Neuron (in vitro differentiated cells): ENCODE measurements around the gene APPBP2.

Experiments used
- H2AFZ ChIP-seq: one replicate; pipeline ENCODE4 v1.6.1; 2013; ENCODE audit warnings: low read depth, mild to moderate bottlenecking, inconsistent platforms, low read length, moderate library complexity
- H3K27me3 ChIP-seq: one replicate; pipeline ENCODE4 v1.6.1; 2013; ENCODE audit warnings: low read length; ENCODE audit not compliant: insufficient read depth
- H3K36me3 ChIP-seq: one replicate; pipeline ENCODE4 v1.6.1; 2013; ENCODE audit warnings: low read length; ENCODE audit not compliant: insufficient read depth
- H3K4me1 ChIP-seq: one replicate; pipeline ENCODE4 v1.6.1; 2013; ENCODE audit warnings: low read length; ENCODE audit not compliant: insufficient read depth
- H3K4me3 ChIP-seq: 2 replicates; pipeline ENCODE4 v1.5.1; 2013; ENCODE audit warnings: mild to moderate bottlenecking, low read length, moderate library complexity
- H3K9me3 ChIP-seq: one replicate; pipeline ENCODE4 v1.6.1; 2013; ENCODE audit warnings: low read length

The APPBP2 gene

DNA sequence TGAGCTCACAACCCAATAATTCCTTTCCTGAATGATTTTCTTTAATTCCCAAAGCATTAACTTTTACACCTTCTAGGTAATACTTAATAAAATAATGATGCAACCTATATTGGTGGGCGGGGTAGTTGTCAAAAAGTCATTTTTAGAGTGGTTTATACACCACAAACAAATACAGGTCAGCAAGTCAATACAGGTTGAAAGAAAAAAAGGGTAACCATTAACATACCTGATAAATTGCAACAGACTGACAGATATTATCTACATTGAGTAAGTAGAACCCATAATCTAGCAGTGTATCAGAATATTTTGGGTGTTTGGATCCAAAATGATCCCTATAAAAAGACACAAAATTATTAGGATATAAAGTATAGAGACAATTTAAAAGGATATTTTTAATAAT is 64.5 kb downstream of the APPBP2 start:
- H2AFZ ChIP-seq = no peak overlapping the region
- H3K4me1 ChIP-seq = no peaks in the 10 kb centered on the region
- peaks cover 14% of the 10 kb centered on the region for H3K9me3 ChIP-seq
- H3K36me3 ChIP-seq = peaks cover 85% of the 10 kb centered on the region
- no peaks in the 10 kb centered on the region for H3K27me3 ChIP-seq
- no peak overlapping the region for H3K4me3 ChIP-seq

DNA sequence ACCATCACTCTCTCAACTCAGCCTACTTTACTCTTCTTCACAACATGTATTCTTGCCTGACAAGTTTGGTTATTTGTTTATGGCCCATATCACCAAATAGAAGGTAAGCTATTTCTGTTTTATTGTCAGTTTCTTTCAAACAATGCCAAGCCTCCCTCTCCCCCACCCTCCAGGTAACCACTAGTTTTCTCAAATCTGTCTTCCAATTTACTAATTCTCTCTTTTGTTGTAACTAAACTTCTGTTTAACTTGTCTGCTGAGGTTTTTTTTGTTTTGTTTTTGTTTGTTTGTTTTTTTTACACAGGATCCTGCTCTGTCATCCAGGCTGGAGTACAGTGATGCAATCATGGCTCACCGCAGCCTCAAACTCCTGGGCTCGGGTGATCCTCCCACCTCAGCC is 68.9 kb downstream of the APPBP2 start:
- peaks cover 86% of the 10 kb centered on the region for H3K36me3 ChIP-seq
- H3K27me3 ChIP-seq = no peaks in the 10 kb centered on the region
- peaks cover 16% of the 10 kb centered on the region for H3K9me3 ChIP-seq
- H3K4me1 ChIP-seq = no peaks in the 10 kb centered on the region
- no peak overlapping the region for H2AFZ ChIP-seq
- no peak overlapping the region for H3K4me3 ChIP-seq

DNA sequence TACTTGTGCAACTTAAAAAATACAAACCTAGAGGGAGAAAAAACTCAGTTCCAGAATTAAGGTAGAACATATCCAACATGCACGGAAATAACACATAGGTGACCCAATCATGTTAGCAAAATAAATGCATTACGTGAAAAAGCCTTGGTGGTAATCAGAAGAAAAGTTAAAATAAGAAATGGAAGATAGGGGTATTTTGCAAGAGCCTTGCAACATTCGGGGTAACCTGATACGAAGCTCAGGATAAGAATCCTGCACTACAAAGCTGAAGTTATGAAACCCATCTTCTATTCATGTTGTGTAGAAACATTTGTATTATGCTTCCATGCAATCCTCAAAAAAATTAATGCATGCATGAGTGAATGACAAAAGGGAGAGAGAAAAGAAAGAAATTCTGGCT is 70.7 kb downstream of the APPBP2 start:
- Histone ChIP-seq H3K4me3 (no peak overlapping the region), H2AFZ (no peak overlapping the region), H3K4me1 (no peaks in the 10 kb centered on the region), H3K36me3 (peaks cover 85% of the 10 kb centered on the region), H3K9me3 (peaks cover 16% of the 10 kb centered on the region), H3K27me3 (no peaks in the 10 kb centered on the region)

DNA sequence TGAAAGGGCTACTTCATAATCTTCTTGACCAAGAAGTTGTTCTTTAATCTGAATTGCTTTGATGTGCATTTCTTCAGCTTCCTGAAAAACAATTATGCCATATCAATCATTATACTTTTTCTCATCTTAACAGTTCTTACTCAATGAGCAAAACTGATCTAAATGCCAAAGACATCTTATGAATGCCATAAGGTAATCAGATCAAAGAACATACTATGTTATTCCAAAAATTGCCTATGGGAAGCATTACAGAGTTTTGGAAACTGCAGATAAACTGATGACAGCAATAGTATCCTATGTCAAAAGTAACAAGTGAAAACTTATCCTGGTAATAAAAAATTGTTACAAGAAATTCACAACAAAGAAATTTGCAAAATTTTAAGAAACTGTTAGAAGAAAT is 74.1 kb downstream of the APPBP2 start:
- Histone ChIP-seq H3K4me3 (no peak overlapping the region), H3K27me3 (no peaks in the 10 kb centered on the region), H3K4me1 (no peaks in the 10 kb centered on the region), H2AFZ (no peak overlapping the region), H3K9me3 (peaks cover 5% of the 10 kb centered on the region), H3K36me3 (peaks cover 87% of the 10 kb centered on the region)

GRCh38 chr17:60451071-60451470 is 75.0 kb downstream of the APPBP2 start:
- peaks cover 89% of the 10 kb centered on the region for H3K36me3 ChIP-seq
- H2AFZ ChIP-seq = no peak overlapping the region
- H3K9me3 ChIP-seq = no peaks in the 10 kb centered on the region
- H3K27me3 ChIP-seq = no peaks in the 10 kb centered on the region
- H3K4me3 ChIP-seq = no peak overlapping the region
- no peaks in the 10 kb centered on the region for H3K4me1 ChIP-seq

- Histone ChIP-seq H3K36me3 (peaks cover 65% of the 10 kb centered on the region), H2AFZ (no peak overlapping the region), H3K27me3 (no peaks in the 10 kb centered on the region), H3K4me1 (peaks cover 3% of the 10 kb centered on the region), H3K4me3 (no peak overlapping the region), H3K9me3 (no peaks in the 10 kb centered on the region)
Measured at GRCh38 chr17:60447375-60447774, 78.7 kb downstream of the APPBP2 start.

DNA sequence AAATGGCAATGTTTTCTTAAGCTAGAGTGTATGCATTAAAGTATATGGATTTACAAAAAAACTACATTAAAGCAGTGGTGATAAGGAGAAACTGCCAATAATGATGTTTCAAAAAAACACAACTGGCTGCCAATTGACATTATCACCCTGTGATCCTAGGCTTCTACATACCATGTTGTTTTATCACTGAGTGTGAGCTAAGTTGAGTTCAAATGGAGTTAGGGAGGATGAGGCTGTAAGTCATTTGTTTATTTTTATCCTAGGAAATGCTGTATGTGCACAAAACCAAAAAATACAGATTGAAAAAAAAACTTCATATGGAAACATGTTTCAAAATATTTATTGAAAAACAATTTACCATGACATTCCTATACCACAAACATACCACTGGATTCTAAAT is 80.9 kb downstream of the APPBP2 start:
- H3K4me3 ChIP-seq = no peak overlapping the region

DNA sequence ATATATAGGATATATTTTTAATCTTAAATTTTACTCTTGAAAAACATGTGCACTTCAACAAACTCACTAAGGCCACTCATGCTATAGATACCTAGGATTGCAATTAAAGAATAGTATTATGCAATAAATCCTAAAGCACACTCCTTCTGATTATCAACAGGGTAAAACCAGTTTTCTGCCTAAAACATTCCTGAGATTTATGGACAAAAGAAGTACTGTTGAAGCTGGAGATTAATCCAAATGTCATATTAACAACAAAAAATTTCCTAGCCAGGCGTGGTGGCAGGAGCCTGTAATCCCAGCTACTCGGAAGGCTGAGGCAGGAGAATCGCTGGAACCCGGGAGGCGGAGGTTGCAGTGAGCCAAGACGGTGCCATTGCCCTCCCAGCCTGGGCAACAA is 82.3 kb downstream of the APPBP2 start:
- H2AFZ ChIP-seq = no peak overlapping the region
- H3K4me3 ChIP-seq = no peak overlapping the region
- no peaks in the 10 kb centered on the region for H3K9me3 ChIP-seq
- peaks cover 35% of the 10 kb centered on the region for H3K36me3 ChIP-seq
- peaks cover 3% of the 10 kb centered on the region for H3K4me1 ChIP-seq
- no peaks in the 10 kb centered on the region for H3K27me3 ChIP-seq

More for the DNA sequence above, 80.9 kb downstream of the APPBP2 start:
- Histone ChIP-seq H3K27me3 (no peaks in the 10 kb centered on the region), H3K36me3 (peaks cover 46% of the 10 kb centered on the region), H3K4me1 (peaks cover 3% of the 10 kb centered on the region), H2AFZ (no peak overlapping the region), H3K9me3 (no peaks in the 10 kb centered on the region)

DNA sequence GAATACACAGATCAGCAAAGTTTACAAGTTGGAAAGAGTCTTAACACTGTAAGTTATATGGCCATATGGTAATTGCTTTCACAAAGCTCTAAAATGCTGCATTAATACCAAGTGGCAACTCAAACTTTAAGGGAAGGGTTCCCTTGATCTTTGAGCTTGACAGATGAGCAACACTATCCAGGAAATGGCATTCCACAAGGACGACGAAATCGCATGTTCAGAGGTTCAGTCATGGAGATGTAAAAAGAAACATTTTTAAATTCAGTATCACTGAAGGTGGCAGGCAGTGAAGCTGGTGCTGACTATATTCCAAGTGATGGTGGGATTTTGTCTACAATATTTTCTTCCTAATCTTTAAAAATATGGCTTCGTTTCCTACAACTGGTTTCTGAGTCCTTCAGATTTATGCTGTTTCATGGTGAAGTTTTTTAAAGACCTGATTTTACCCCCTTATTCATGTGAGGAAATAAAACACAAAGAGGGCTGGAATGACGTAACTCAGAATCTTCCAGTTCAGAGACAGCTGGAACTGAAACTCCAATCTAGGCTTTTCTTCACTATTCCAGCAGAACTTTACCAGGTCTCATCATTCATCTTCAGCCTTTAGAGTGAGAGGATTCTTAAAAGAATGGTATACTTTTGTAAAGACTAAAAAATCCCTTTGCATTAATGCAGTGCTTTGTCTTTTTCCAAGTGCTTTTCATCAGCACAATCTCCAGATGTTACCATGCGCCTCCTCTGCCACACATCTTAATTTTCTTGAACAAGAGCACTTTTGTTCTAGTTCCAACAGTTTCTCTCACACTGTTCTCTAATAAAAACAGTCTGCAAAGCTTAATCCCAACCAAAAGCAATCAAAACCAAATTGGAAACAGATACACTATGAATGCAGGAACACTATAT is 83.5 kb downstream of the APPBP2 start:
- Histone ChIP-seq H2AFZ (no peak overlapping the region), H3K36me3 (peaks cover 23% of the 10 kb centered on the region), H3K9me3 (no peaks in the 10 kb centered on the region), H3K4me3 (no peak overlapping the region), H3K4me1 (peaks cover 3% of the 10 kb centered on the region), H3K27me3 (no peaks in the 10 kb centered on the region)

DNA sequence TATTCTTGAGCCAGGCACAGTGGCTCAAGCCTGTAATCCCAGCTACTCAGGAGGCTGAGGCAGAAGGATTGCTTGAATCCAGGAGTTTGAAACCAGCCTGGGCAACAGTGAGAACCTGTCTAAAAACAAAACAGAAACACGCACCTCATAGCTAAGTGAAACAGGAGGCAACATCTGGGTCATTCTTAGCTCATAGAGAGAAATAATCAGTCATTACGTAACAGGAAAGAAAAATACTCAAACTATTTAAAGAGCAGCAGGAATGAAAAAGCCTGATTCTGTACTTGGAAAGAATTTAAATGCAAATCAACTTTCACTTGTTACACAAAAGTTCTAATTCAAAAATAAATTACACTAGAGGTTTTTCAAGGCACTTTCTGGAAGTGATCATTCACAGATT is 86.5 kb downstream of the APPBP2 start:
- no peaks in the 10 kb centered on the region for H3K9me3 ChIP-seq
- H3K4me1 ChIP-seq = peaks cover 3% of the 10 kb centered on the region
- no peaks in the 10 kb centered on the region for H3K27me3 ChIP-seq

GRCh38 chr17:60436676-60437075 is 89.4 kb downstream of the APPBP2 start:
- H3K4me1 ChIP-seq = no peaks in the 10 kb centered on the region
- H3K9me3 ChIP-seq = peaks cover 8% of the 10 kb centered on the region
- H3K27me3 ChIP-seq = no peaks in the 10 kb centered on the region
- no peak overlapping the region for H3K4me3 ChIP-seq
- no peak overlapping the region for H2AFZ ChIP-seq
- no peaks in the 10 kb centered on the region for H3K36me3 ChIP-seq

More for the DNA sequence above, 86.5 kb downstream of the APPBP2 start:
- Histone ChIP-seq H3K36me3 (no peaks in the 10 kb centered on the region), H2AFZ (no peak overlapping the region), H3K4me3 (no peak overlapping the region)

DNA sequence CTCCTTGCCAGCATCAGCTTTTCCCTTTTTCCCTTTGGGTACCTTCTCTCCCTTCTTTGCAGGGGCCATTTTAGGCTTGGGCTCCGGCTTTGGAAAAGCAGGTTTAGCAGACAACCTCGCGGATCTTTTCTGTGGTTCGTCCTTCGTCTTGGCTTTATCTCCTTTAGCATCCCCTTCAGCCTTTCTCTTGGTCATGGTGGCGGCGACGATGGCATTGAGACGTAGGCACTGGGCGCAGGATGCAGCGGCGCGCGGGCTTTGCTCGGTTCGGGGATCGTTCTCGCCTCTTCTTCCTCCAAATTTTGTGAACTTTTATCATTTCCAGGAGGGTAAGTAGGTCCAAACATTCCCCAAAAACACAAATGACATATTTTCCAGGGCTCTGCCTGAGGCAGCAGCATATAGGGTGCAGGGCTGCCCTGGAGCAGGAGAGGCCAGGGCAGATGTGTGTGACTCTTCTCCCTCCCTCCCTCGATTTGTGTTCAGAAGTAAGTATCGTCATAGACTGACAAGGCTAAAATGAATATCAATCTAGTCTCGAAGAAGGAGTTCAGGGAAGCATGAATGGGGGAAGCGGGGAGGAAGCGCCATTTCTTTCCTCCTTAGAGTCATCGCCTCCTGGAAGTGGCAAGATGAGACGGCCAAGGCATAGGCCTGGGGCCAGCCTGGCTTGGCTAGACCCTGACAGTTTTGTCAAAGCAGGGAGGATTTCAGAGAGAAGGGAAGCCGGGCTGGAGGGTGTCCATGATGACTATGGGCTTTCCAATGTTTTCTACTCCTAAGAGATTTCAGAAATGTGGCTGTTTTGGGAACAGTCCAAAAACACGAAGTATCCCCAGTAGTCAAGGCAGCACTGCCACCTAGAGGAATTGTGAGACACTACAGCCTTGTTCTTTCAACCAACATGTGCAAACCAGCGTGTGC is 90.5 kb downstream of the APPBP2 start:
- H3K27me3 ChIP-seq = no peaks in the 10 kb centered on the region
- no peaks in the 10 kb centered on the region for H3K4me1 ChIP-seq
- H3K4me3 ChIP-seq = no peak overlapping the region
- H3K9me3 ChIP-seq = peaks cover 8% of the 10 kb centered on the region
- no peak overlapping the region for H2AFZ ChIP-seq
- no peaks in the 10 kb centered on the region for H3K36me3 ChIP-seq
